Left lobe of liver (tissue), 2 donors: ENCODE measurements around the gene ANKZF1. TPM values are rescaled to one million over a fixed set of nuclear protein-coding genes. Genes with fewer than 3 reads are reported as not detected.

Experiments used
- ATAC-seq: fragments of 200-7000 bp; cut with Tn5 transposase; one replicate; pipeline ENCODE4 v1.9.1; 2020; ENCODE audit warnings: mild to moderate bottlenecking, moderate library complexity
- DNase-seq: peaks from one replicate; pipeline ENCODE4 v3.0.0-alpha.2; 2020; ENCODE audit warnings: low spot score
- total RNA-seq: library from RNA; stranded (reverse); gene quantifications from one replicate; pipeline ENCODE4 v1.2.1, GENCODE V29; 2021
- donor health status: DM: no; HTN: no; CAD: no; lungs with moderate emphysema.
- donor health status: DM: no; HTN: yes; CAD: no.

Gene ANKZF1
- total RNA-seq, 1 donor from 2014 or later: 22.1 TPM

DNA sequence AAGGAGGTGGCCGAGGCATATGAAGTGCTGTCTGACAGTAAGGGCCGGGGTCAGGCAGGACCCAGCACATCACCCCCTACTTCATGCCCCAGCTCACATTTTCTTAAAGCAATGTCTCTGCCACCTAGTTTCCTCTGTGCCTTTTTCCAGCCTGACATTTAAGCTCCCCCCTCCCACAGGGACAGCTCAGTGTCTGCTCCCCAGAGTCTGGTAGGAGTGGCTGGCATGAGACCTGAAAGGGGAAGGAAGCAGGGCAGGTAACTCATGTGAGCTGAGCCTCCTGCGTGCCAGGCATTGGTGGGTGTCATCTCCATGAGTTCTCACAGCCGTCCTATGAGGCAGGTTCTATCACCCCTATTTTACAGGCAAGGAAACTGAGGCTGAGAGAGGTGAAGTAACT lies 51.0 kb downstream of the ANKZF1 start:
- ATAC-seq (no peak), DNase-seq (no peak)

DNA sequence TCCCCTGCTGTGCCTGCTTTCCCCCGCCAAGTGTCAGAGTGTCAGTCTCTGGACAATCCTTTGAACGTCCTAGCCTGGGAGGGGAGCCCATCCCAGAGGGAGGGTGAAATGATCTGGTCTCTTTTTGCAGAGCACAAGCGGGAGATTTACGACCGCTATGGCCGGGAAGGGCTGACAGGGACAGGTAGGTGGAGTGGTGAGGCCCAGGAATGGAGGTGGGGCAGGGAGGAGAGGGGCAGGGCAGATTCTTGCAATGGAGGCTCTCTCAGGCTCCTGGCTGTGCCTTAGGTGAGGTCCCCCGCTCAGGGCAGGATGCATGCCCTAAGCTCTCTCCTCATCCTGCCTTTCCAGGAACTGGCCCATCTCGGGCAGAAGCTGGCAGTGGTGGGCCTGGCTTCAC lies 52.0 kb downstream of the ANKZF1 start:
- no peak for ATAC-seq
- DNase-seq: no peak

DNA sequence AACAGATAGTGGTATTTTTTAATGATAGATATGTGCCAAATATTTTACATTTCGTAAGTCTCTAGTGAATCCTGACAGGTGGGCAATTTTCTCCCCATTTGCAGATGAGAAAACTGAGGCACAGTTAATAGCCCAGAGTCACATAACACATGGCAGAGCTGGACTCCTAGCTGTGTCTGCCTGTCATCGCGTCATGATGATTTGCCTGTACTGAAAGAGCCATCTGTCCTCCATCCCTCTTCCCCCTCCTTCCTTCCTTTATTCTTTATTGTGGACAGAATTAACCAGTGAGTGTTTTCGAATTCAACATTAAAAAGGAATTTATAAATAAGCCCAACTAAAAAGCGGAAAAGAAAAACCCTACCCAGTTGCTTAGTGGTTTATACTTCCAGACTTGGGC lies 52.8 kb downstream of the ANKZF1 start:
- no peak for DNase-seq

DNA sequence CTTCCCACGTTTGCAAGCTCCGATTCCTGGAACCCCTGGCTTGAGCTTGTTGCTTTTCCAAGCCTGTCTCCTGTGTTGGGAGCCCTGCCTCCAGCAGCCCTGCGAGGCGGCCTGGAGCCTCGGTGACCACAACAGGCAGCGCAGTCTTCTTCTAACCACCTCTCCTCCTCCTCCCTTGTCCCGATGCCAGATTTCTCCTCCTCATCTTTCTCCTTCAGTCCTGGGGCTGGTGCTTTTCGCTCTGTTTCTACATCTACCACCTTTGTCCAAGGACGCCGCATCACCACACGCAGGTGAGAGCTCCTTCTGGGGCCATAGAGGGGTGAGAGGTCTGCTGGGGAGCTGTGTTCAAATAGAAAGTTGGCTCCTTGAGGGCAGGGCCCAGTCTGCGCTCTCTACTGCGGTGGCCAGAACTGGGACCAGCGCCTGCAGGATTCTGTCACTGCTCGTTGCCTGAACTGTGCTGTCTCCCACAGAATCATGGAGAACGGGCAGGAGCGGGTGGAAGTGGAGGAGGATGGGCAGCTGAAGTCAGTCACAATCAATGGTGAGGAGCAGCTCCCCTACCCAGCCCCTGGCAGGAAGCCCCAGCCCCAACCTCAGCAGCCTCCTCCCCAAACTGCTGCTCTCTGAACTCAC lies 53.5 kb downstream of the ANKZF1 start:
- DNase-seq (no peak), ATAC-seq (no peak)

More for the DNA sequence above, 52.8 kb downstream of the ANKZF1 start:
- no peak for ATAC-seq

DNA sequence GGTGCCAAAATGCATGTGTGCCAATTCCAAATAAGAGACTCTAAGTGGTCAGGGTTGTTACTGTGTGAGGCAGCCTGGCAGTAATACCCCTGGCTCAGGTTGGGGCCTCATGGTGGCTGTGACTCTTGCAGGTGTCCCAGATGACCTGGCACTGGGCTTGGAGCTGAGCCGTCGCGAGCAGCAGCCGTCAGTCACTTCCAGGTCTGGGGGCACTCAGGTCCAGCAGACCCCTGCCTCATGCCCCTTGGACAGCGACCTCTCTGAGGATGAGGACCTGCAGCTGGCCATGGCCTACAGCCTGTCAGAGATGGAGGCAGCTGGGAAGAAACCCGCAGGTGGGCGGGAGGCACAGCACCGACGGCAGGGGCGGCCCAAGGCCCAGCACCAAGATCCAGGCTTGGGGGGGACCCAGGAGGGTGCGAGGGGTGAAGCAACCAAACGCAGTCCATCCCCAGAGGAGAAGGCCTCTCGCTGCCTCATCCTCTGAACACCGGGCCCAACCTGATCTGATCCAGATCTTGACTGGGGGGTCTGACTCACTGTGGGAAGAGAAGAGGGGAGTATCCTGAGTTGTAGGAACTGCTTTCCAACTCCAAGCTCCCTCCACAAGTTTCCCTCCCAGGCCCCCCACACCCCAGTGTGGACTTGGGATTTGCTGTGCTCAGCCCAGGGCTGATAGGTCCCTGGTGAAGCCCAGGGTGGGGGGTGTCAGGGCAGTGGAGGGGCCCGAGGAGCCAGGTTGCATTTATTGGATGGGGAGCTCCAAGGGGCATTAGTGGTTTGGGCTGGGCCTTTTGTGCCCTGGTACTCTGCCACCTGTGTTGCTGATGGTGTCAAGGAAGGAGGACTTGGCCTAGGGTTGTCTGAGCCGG lies 55.1 kb downstream of the ANKZF1 start:
- no peak for ATAC-seq
- DNase-seq: no peak

DNA sequence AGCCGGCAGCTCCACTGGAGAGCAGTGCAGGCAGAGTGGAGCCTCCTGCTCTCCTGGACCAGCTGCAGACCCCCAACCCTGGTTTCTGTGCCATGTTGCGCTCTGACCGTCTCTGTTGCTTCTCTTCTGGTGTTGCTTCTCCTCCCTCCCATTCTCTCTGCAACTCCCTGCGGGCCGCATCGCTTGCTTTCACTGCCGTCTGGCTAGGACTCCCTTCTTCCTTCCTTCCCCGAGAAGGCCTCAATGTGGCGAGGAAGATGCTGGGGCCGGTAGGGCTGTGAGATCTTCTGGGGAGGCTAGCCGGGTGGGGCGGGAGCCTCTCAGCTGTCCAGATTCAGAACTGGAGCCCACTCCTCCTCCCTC lies 55.7 kb downstream of the ANKZF1 start:
- ATAC-seq (no peak), DNase-seq (no peak)

DNA sequence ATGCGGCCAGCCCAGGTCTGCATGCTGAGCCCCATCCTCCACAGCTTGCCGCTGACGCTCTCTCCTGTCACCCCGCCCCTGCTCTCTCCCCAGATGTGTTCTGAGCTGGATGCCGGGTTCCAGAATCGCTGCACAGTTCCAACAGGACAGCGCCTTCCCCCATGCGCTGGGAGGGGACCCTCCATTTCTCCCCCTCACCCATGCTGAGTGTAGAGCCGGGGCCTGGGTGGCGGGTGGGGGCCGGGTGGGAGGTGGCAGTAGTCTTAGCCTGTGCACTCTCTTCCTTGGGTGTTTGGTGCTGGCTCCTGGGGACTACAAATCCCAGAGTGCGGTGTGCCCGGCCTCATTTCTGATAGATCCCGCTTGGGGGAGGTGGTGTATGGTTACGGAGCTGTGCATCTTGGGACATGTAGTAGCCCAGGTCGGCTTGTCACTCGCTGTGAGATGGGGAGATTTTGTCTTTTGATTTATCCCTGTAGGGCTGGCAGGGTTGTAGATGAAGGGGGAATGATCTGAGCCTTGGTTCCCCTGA lies 56.4 kb downstream of the ANKZF1 start:
- no peak for DNase-seq
- ATAC-seq: no peak

Other genes with a start within 250 kb of the ANKZF1 start
- gene FEV, start 244.6 kb upstream of the ANKZF1 start, total RNA-seq: not detected
- not detected for gene CRYBA2, start 236.4 kb upstream of the ANKZF1 start, total RNA-seq
- gene CFAP65, start 188.3 kb upstream of the ANKZF1 start, total RNA-seq: 0.05 TPM
- gene IHH, start 168.9 kb upstream of the ANKZF1 start, total RNA-seq: 4.9 TPM
- 7.8 TPM for gene NHEJ1, start 69.0 kb upstream of the ANKZF1 start, total RNA-seq
- 2.8 TPM for gene SLC23A3, start 59.8 kb upstream of the ANKZF1 start, total RNA-seq
- gene CNPPD1, start 52.9 kb upstream of the ANKZF1 start, total RNA-seq: 31.2 TPM
- 54.8 TPM for gene RETREG2, start 51.5 kb upstream of the ANKZF1 start, total RNA-seq
- gene ZFAND2B, start 23.0 kb upstream of the ANKZF1 start, total RNA-seq: 28.6 TPM
- gene ABCB6, start 10.8 kb upstream of the ANKZF1 start, total RNA-seq: 53.5 TPM
- 45.8 TPM for gene ATG9A, start 170 bp upstream of the ANKZF1 start, total RNA-seq
- gene GLB1L, start 15.6 kb downstream of the ANKZF1 start, total RNA-seq: 3.1 TPM
- 24.4 TPM for gene STK16, start 15.7 kb downstream of the ANKZF1 start, total RNA-seq
- not detected for gene TUBA4B, start 23.4 kb downstream of the ANKZF1 start, total RNA-seq
- 29.0 TPM for gene TUBA4A, start 24.1 kb downstream of the ANKZF1 start, total RNA-seq
- gene DNAJB2, start 49.6 kb downstream of the ANKZF1 start, total RNA-seq: 40.9 TPM
- gene PTPRN, start 79.6 kb downstream of the ANKZF1 start, total RNA-seq: not detected
- not detected for gene RESP18, start 102.9 kb downstream of the ANKZF1 start, total RNA-seq
- 37.4 TPM for gene DNPEP, start 158.1 kb downstream of the ANKZF1 start, total RNA-seq
- 1.8 TPM for gene DES, start 188.6 kb downstream of the ANKZF1 start, total RNA-seq
- 1.5 TPM for gene SPEG, start 205.0 kb downstream of the ANKZF1 start, total RNA-seq